CD1c-positive myeloid dendritic cell (primary cell): ENCODE results near the gene SERP2.

Source experiments
- DNase-seq: peaks from one replicate; pipeline ENCODE4 v3.0.0-alpha.2; 2016; ENCODE audit errors: extremely low spot score

The SERP2 gene

DNA sequence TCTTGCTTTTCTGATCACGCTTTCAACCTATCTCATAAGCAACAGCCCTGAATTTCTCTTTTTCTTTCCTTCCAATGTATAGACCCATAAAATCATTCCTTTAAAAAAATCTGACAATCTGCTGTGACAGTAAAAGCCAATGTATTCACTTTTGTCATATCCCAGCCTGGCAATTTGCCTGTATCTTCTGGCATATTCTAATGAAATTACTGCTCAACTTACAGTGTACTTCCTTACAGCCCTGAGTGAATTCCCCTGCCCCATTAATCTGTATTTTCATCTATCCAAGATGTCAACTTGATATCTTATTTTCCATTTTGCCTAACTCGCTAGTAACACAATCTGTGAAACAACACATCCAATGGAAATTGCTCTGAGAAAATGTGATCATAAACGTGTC lies 18.0 kb upstream of the SERP2 start:
- no peak for DNase-seq

DNA sequence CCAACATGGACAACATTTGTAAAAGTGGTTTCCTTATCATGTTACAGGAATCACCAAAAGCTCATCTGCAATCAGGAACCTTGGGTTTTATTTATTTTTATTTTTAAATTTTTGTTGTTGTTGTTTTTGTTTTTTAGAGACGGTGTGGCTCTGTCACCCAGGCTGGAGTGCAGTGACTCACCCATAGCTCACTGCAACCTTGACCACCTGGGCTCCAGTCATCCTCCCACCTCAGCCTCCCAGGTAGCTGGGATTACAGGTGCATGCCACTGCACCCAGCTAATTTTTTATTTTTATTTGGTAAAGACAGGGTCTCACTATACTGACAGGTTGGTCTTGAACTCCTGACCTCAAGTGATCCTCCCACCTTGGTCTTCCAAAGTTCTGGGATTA lies 13.6 kb upstream of the SERP2 start:
- no peak for DNase-seq

DNA sequence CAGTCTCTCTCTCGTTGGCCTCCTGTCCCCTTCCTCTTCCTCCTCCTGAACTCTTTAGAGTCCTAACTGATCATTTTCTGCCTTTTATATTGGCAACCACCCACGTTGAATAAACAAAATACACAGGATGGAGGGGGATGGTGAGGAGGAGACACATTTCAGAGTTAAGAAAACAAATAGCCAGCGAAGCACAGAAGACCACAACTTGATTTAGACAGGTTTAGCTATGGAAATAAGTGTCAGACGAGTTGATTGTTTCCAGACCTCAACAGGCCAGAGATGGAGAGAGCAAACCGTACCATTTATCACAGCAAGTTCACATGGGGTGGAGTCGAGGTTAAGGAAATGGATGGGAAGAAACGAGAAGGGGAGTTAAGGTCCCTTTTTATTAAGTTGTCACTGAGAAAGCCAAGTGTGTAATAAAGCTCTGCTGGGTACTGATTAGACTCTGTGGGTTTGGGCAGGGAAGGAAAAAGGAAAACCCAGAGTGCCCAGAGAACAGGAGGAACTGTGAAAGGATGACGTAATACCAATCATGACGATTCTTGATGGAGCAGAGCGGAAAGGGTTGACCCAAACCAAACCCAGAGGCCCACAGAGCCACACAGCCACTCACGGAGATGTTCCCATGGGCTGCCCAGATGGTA lies 11.1 kb upstream of the SERP2 start:
- peak; percentile 3 for DNase-seq

DNA sequence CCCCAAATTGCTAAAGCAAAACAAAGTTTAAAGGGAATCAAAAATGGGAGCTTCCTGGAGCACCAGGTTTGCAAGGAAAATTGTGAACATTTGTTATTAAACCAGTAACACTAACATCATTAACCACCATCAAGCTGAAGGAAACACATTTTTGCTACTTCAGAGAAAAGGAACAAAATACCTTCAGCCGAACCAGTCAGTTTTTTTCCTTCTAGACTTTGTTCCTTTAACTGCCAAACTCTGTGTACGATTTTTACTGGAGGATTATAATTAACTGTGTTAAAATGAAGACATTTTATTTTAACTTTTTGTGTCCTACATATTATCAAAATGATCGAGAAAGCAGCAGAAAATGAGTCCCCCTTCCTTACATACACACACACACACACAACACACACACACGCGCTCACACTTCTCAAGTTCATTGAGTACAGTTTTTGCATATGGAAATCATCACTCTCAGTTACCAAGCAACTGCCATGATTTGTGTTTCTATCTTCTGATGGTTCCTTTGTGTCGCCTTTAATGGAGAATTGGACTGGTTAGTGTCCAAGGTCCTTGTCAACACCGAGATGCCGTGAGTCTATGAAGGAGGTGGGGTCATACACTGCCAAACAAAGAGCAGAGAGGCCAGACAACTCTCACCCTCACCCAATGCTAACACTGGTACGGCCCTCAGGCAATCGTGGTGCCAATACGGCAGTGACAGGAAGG lies 9.8 kb upstream of the SERP2 start:
- DNase-seq, result no peak

GRCh38 chr13:44364345-44365000 lies 9.2 kb upstream of the SERP2 start:
- DNase-seq, result peak; percentile 14

- no peak for DNase-seq
These were observed 8.6 kb upstream of the SERP2 start for GRCh38 chr13:44365008-44365407.

- DNase-seq, result no peak
These were observed 7.7 kb upstream of the SERP2 start for GRCh38 chr13:44365899-44366298.

- no peak for DNase-seq
These were observed 5.5 kb upstream of the SERP2 start for GRCh38 chr13:44368062-44368591.

DNA sequence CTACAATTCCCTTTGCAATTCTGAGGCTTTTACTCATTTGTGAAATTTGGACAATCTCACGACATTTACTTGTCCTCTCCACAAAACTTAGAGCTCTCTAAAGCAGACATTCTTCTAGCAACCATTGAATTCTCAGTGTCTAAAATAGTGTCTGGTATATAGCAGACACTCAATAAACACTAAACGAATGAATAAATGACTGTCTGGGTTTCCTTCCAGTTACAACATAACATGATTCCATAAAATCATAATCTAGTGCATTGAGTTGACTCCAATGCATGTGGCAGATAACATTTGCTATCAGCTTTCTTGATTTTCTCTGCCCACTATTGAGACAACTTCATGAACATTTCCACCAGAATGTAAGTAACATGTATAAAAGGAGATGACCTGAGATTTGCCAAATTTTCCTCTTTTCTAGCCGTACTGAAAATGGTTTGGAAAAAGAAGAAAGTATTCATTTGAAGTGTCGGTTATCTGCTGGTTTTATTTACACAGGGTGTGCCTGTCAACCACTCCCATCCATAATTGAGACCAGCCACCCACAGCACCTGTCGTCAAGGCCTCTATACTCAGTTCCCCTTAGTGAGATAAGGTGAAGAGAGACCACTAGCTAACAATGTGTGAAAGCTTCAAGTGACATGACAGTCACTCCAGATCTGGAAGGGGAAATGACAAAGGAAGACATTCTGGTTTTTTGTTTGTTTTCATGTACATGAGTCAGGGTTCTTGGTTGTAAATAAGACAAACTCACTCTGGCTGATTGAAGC lies 4.8 kb upstream of the SERP2 start:
- DNase-seq, result no peak

- no peak for DNase-seq
These were observed 2.2 kb upstream of the SERP2 start for GRCh38 chr13:44371421-44371820.

DNA sequence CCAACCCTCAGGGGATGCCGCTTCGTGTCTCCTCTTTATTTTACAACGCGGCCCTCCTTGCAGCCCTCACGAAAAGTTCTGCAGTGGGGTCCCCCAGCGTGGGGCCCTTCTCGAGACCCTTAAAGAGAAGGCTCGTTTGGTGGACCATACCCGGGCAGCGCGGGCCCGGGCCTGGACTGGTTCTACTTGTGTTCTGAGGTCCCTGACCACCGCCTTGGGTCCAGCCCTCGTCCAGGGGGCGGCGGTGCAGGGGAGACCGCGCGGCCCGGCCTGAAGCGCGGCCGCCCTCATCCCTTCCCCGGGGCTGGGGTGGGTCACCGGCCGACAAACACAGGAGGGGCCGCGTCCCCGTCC lies 400 bp upstream of the SERP2 start:
- DNase-seq, result no peak

DNA sequence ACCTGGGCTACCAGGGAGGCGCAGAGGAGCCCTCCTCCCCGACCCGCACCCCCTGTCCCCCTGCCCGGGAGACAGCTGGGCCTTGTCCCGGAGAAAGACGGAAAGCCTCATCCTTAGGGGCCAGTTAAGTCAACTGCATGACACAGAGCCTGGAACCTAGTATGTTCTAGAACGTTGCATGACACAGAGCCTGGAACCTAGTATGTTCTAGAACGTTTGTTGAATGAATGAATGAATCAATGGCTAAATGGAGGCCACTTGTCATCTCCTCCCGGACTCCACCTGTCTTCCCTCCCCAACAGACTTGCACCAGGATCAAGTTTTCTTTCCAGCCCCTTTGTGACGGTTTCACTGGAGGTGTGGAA lies 706 bp downstream of the SERP2 start:
- no peak for DNase-seq

DNA sequence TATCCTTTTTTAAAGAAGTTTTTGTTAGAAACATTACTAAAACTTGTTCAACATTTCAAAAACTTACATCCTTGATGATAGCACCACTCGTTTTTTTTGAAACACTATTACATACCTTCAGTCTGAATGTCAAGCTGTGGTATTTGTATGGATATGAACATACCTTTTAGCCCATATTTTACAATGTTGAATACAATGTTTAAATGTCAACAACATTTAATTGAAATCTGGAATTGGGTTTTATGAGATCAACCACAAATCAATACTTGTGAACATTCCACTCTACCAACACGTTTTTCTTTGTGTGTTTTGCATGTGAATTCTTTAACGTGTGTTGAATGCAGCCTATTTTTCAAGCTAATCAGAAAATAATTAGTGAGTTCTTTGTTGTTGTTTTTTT lies 4.7 kb downstream of the SERP2 start:
- DNase-seq, result no peak

DNA sequence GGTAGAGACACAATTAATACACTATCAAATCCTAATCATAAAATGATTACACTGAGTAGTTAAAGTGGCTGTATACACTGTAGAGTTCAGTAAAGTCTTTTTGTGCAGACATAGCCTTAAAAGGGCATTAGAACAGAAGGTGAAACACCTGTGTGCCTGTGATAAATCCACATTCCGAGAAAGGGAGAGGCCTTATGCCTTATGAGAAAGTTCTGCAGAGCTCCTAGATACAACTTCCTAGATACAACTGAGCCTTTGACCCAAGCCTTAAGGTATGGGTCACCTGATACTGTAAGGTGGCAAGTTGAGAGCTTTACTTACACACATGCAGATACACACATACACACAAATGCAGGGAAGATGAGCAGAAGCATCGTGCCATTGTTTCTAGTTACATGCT lies 6.3 kb downstream of the SERP2 start:
- DNase-seq, result no peak

DNA sequence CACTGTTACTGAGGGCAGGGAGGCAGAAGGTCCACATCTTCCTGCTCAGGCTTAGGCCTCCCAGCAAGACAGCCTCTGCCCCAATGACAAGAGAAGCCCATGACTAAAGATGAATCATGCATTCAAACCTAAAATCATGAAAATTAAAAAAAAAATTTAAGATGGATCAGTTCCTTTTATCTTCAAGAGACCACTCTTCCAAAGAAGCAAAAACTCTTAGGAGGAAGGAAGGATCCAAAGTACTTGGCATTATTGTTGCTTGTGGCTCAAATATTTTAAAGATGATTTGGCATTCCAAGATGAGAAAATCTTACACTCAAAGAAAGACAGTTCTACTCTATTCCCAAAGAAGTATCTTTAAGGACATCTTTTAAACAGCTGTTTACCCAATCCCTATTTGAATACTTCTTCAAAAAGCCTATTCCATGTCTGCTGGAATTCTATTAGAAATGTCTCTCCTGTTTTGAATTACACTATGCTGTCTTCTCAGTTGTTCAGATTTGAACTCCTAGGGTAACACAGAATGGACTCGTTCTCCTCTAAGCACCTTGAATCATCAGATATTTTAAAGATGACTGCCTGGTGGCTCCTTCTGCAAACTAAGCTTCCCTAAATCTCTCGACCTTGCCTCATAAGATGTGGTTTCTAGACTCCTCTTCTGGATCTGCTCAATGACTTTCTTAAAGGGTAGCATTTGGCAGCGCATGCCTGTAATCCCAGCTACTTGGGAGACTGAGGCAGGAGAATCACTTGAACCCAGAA lies 7.0 kb downstream of the SERP2 start:
- DNase-seq, result no peak

GRCh38 chr13:44382635-44383145 lies 9.1 kb downstream of the SERP2 start:
- DNase-seq, result no peak

DNA sequence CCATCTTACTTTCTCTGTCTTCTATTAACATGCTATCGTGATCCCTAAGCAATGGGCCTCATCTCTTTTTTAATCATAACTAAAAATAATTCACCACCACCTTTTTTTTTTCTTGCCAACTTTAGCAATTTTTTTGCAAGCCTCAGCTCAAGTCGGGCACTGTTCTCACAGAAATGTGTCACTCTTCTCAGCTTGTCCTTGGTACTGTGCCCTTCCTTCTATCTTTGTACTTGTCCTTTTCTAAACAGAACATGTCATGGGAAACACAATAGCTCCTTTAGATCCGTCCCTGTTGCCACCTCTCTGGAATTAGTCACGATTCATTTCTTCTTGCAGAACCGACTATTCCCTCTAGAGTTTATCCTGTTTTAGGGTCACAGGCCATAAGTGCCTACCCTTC lies 10.3 kb downstream of the SERP2 start:
- DNase-seq, result no peak

- DNase-seq, result no peak
These were observed 11.2 kb downstream of the SERP2 start for GRCh38 chr13:44384778-44385177.

DNA sequence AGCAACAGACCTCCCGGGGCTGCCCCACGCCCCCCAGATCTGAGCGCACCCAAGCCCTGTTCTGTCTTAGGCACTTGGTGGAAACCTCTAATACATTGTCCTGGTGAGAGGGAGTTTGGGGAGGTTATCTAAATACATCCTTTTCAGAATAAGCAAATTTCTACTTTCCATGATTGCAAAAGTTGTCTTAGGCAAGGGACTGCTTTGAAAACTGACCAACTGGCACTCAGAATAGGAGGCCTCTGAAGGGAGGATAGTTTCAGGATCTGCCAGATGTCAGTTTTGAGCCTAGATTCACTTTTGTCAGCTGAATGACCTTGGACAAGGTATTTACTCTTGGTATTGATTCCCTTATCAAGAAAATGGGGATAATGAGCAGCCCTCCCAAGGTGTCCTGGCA lies 11.8 kb downstream of the SERP2 start:
- DNase-seq, result no peak

DNA sequence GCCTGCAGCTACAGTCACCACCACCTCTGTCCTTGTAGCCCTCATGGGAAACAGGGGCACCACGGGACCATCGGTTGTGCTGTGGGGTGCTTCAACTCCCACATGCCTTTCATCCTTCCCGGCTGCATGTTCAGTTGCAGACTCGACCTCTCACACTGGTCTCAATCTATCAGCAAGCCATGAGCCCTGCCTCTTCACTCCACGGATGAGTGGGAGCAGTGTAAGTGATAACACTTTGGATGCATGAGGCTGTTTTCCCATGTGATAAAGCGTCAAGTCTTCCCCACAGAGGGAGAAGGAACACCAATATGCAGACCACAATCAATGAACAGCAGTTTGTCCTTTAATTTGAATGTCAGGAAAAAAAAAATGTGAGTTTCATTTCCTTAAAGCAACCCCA lies 12.2 kb downstream of the SERP2 start:
- DNase-seq, result no peak

DNA sequence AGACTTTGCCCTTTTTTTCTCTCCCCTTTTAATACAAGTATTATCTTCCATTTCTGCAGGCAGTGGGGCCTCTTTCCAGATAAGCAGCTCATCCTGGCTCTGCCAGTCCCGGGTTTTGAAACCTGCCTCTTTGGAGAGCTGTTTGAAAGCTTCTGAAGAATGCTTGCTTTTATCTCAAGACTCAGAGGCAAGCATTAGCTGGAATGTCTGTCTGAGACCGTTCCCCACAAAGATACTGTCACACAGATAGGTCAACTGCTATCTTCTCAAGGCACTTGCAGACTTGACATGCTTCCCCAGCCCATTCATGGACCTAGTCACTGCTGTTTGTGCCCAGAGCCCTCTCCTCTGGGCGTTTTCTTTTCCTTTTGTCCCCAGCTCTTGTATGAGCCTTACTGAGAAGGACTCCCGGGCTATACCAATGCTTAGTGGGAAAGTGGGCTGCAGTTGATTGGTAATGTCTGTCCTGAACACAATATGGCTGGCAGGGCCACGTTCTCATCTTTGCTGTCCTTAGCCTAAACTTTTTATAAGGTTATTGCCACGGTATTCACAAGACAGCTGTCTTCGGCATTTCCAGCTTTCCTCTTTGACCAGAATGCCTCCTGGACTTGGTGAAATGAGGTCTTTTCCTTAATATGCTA lies 13.4 kb downstream of the SERP2 start:
- DNase-seq, result no peak
